ENCODE measurements around the gene COL27A1. TPM values are rescaled to one million over a fixed set of nuclear protein-coding genes. Genes with fewer than 3 reads are reported as not detected.
A peak's percentile ranks its signal among the peaks of the same experiment; 100 is the strongest.

Gene COL27A1
- total and polyA plus RNA-seq, 9 of the 15 experiments (the other 6 are each of a cell fraction or from before 2014, with no cell fraction given), result 0.07 TPM; not detected in 8

GRCh38 chr9:114213566-114213965 lies 58.2 kb downstream of the COL27A1 start:
- BruUV-seq (replicated peaks), result no TSS peak
- CTCF ChIA-PET (ENCODE audit: low intra/inter-chr PET ratio), result no interaction called here
- intact Hi-C loops (cut with micrococcal nuclease) (no loop called here), in situ Hi-C loops (cut with MboI) (no loop called here)
- Histone ChIP-seq H3K4me2 (ENCODE audit: insufficient read depth, low read length) (no peak overlapping the region), H3K36me3 (ENCODE audit: control insufficient read depth, insufficient read depth, low read length) (no peaks in the 10 kb centered on the region), H3K9me1 (ENCODE audit: control insufficient read depth, insufficient read depth, low read length) (no peaks in the 10 kb centered on the region), H3K4me1 (replicated peaks in 1 of 2; ENCODE audit: control insufficient read depth in 2 of 2, insufficient read depth in 2 of 2, low read length in 2 of 2) (no peaks in the 10 kb centered on the region), H3K27me3 (ENCODE audit: control insufficient read depth in 2 of 2, insufficient read depth in 2 of 2, low read length in 2 of 2) (peaks cover 4 to 54% of the 10 kb centered on the region in 2 experiments; a peak in 3 of 5 replicates), H4K20me1 (replicated peaks; ENCODE audit: control insufficient read depth, insufficient read depth, low read length) (peaks cover 6% of the 10 kb centered on the region; the same call in 1 of the 2 replicates), H2AFZ (ENCODE audit: low read depth, low read length) (no peak overlapping the region), H3K4me3 (no peak overlapping the region), H3K27ac (ENCODE audit: extremely low read depth, low read depth, low read length) (no peak overlapping the region), H3K9me3 (replicated peaks; ENCODE audit: control insufficient read depth, insufficient read depth, low read depth, low read length) (no peaks in the 10 kb centered on the region), H3K9ac (ENCODE audit: insufficient read depth in 1 of 2, low read depth in 2 of 2, low read length in 2 of 2) (no peak overlapping the region), H3K79me2 (ENCODE audit: control insufficient read depth, insufficient read depth, low read length) (no peaks in the 10 kb centered on the region)
- TF ChIP-seq JUNB (CRISPR knock-in tag; conservative IDR thresholded peaks at IDR 0.05) (no peak), RBM25 (IDR thresholded peaks at IDR 0.05; ENCODE audit: low read depth, low read length, severe bottlenecking) (peak; percentile 81)
- DNase-seq (ENCODE audit: extremely low read depth in 1 of 4, low spot score in 3 of 4), result no peak
- 2% methylated on average over 6 of the region's 6 CpGs for WGBS (ENCODE audit: insufficient coverage, low coverage, missing lambda C conversion rate)
- POLR2A ChIA-PET, result no interaction called here
- FAIRE-seq, result no peak
- no peak for ATAC-seq

- WGBS (ENCODE audit: insufficient coverage, low coverage, missing lambda C conversion rate), result 1% methylated on average over 6 of the region's 6 CpGs
- intact Hi-C loops (cut with micrococcal nuclease), result no loop called here
- H3K4me2 ChIP-seq (ENCODE audit: insufficient read depth, low read length), result no peak overlapping the region
- H3K9me1 ChIP-seq (ENCODE audit: control insufficient read depth, insufficient read depth, low read length), result no peaks in the 10 kb centered on the region
- no TSS peak for BruUV-seq (replicated peaks)
- no peaks in the 10 kb centered on the region for H3K9me3 ChIP-seq (replicated peaks; ENCODE audit: control insufficient read depth, insufficient read depth, low read depth, low read length)
- ChIA-PET CTCF (ENCODE audit: low intra/inter-chr PET ratio) (no interaction called here), POLR2A (interaction anchor here (0.7 kb wide), 2 partner anchors 47 to 119 kb away, joined by 3 read pairs; no protein-coding TSS in a partner anchor)
- H3K79me2 ChIP-seq (ENCODE audit: control insufficient read depth, insufficient read depth, low read length), result no peaks in the 10 kb centered on the region
- peaks cover 6% of the 10 kb centered on the region; the same call in 1 of the 2 replicates for H4K20me1 ChIP-seq (replicated peaks; ENCODE audit: control insufficient read depth, insufficient read depth, low read length)
- no peaks in the 10 kb centered on the region for H3K4me1 ChIP-seq (replicated peaks in 1 of 2; ENCODE audit: control insufficient read depth in 2 of 2, insufficient read depth in 2 of 2, low read length in 2 of 2)
- H3K4me3 ChIP-seq, result no peak overlapping the region
- peaks cover 4 to 52% of the 10 kb centered on the region in 2 experiments; a peak in 3 of 5 replicates for H3K27me3 ChIP-seq (ENCODE audit: control insufficient read depth in 2 of 2, insufficient read depth in 2 of 2, low read length in 2 of 2)
- no peak overlapping the region for H2AFZ ChIP-seq (ENCODE audit: low read depth, low read length)
- no peak for ATAC-seq
- no peaks in the 10 kb centered on the region for H3K36me3 ChIP-seq (ENCODE audit: control insufficient read depth, insufficient read depth, low read length)
- in situ Hi-C loops (cut with MboI), result no loop called here
- FAIRE-seq, result no peak
- no peak overlapping the region for H3K9ac ChIP-seq (ENCODE audit: insufficient read depth in 1 of 2, low read depth in 2 of 2, low read length in 2 of 2)
- DNase-seq (ENCODE audit: extremely low read depth in 1 of 4, low spot score in 3 of 4), result no peak
- H3K27ac ChIP-seq (ENCODE audit: extremely low read depth, low read depth, low read length), result no peak overlapping the region
- TF ChIP-seq KLF1 (tag; IDR thresholded peaks at IDR 0.05) (no peak), PBX2 (CRISPR knock-in tag; IDR thresholded peaks at IDR 0.05; ENCODE audit: low read depth) (no peak), PBX2 (tag; conservative IDR thresholded peaks at IDR 0.05; ENCODE audit: low read depth) (no peak), ZNF224 (CRISPR knock-in tag; IDR thresholded peaks at IDR 0.05) (no peak), CHD2 (IDR thresholded peaks at IDR 0.05; ENCODE audit: low read depth, low read length) (no peak), EWSR1 (IDR thresholded peaks at IDR 0.05; ENCODE audit: borderline replicate concordance, low read depth, partially characterized antibody) (no peak), CSDE1 (IDR thresholded peaks at IDR 0.05) (no peak), ZNF133 (CRISPR knock-in tag; IDR thresholded peaks at IDR 0.05) (no peak), NELFE (IDR thresholded peaks at IDR 0.05; ENCODE audit: insufficient read depth, insufficient read length) (no peak), BRD4 (IDR thresholded peaks at IDR 0.05) (no peak), U2AF2 (optimal IDR thresholded peaks at IDR 0.05; ENCODE audit: low read depth, low read length) (no peak), ZNF785 (CRISPR knock-in tag; IDR thresholded peaks at IDR 0.05) (no peak), FOXA3 (CRISPR knock-in tag; conservative IDR thresholded peaks at IDR 0.05 in 1 of 2, IDR thresholded peaks at IDR 0.05 in 1 of 2) (no peak)
Observed at GRCh38 chr9:114214181-114214580, 58.8 kb downstream of the COL27A1 start.

Measured in K562 (cell line).